ENCODE results near the gene MYOG. TPM values are rescaled to one million over a fixed set of nuclear protein-coding genes. Genes with fewer than 3 reads are reported as not detected.

Gene MYOG
- polyA plus RNA-seq, 3 donors: not detected

DNA sequence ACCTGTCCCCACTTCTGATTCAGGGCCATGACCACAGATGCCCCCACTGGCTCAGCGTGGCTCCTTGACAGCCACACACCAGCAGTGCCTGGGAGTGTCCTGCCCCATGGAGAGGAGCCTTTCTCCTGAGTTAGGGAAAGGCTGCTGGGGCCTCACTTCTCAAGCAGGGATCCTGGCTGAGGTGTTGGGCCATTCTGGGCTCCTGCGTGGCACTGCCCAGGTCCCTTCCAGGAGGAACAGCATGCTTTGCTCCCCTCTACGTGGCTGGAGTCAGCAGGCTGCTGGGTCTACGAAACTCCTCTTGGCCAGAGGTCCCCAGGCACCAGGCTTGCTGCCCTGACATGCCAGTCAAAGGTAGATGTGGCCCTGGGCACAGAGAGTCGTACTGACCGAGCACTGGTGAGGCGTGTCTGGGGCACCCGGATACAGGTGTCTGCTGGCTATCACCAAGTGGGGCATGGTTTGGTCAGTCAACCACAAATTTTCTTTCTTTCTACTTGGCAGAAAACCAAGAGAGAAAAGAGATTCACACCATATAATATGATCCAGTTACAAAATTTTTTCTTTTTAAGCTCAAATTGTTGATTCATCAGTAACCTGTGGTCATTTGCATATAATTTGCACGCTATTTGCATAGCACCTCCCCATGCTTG, 45.9 kb upstream of the MYOG start:
- H3K27me3 Mint-ChIP-seq (ENCODE audit: low read depth in 3 of 3): peaks cover 46 to 70% (median 59%) of the 10 kb centered on the region in 3 donors
- Histone ChIP-seq H3K4me1 (ENCODE audit: control insufficient read depth in 1 of 2, insufficient read depth in 2 of 2, low read length in 2 of 2) (peaks cover 57 to 60% of the 10 kb centered on the region in 2 donors), H2AFZ (ENCODE audit: insufficient read depth, low read depth, low read length, poor library complexity, severe bottlenecking) (no peak overlapping the region), H3K9me3 (replicated peaks in 1 of 2; ENCODE audit: control insufficient read depth in 1 of 2, insufficient read depth in 1 of 2, low read length in 2 of 2) (peaks cover 0 to 9% of the 10 kb centered on the region in 2 donors), H3K9ac (ENCODE audit: insufficient read depth, low read length, poor library complexity, severe bottlenecking) (no peak overlapping the region), H4K20me1 (ENCODE audit: insufficient read depth, low read length) (no peaks in the 10 kb centered on the region), H3K36me3 (replicated peaks in 1 of 2; ENCODE audit: control insufficient read depth in 1 of 2, insufficient read depth in 2 of 2, low read length in 2 of 2) (no peaks in the 10 kb centered on the region), H3K4me3 (replicated peaks in 1 of 3; ENCODE audit: low read depth in 2 of 3, low read length in 3 of 3) (no peak overlapping the region), H3K4me2 (replicated peaks; ENCODE audit: extremely low read depth, low read length, poor library complexity, severe bottlenecking) (no peak overlapping the region), H3K79me2 (ENCODE audit: insufficient read depth, low read length) (no peaks in the 10 kb centered on the region), H3K27ac (ENCODE audit: low read depth in 1 of 2, low read length in 2 of 2) (no peak overlapping the region), H3K27me3 (ENCODE audit: control insufficient read depth in 2 of 2, insufficient read depth in 2 of 2, low read length in 2 of 2) (peaks cover 23 to 53% of the 10 kb centered on the region in 2 donors)
- peaks cover 0 to 7% (median 0%) of the 10 kb centered on the region in 7 donors for H3K9me3 Mint-ChIP-seq
- peaks cover 0 to 7% of the 10 kb centered on the region in 2 donors for H3K36me3 Mint-ChIP-seq
- H3K4me1 Mint-ChIP-seq: peaks cover 56% of the 10 kb centered on the region
- peak overlapping the region in 1 of 2 donors; percentile 49 for H3K4me3 Mint-ChIP-seq
- TF ChIP-seq, protein P1, sequence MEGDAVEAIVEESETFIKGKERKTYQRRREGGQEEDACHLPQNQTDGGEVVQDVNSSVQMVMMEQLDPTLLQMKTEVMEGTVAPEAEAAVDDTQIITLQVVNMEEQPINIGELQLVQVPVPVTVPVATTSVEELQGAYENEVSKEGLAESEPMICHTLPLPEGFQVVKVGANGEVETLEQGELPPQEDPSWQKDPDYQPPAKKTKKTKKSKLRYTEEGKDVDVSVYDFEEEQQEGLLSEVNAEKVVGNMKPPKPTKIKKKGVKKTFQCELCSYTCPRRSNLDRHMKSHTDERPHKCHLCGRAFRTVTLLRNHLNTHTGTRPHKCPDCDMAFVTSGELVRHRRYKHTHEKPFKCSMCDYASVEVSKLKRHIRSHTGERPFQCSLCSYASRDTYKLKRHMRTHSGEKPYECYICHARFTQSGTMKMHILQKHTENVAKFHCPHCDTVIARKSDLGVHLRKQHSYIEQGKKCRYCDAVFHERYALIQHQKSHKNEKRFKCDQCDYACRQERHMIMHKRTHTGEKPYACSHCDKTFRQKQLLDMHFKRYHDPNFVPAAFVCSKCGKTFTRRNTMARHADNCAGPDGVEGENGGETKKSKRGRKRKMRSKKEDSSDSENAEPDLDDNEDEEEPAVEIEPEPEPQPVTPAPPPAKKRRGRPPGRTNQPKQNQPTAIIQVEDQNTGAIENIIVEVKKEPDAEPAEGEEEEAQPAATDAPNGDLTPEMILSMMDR (IDR thresholded peaks at IDR 0.05): no peak
- intact Hi-C loops (cut with micrococcal nuclease): no loop called here
- WGBS (ENCODE audit: insufficient coverage): 92% methylated on average over 7 of the region's 9 CpGs
- no peak overlapping the region for H3K27ac Mint-ChIP-seq
- DNase-seq: no peak

DNA sequence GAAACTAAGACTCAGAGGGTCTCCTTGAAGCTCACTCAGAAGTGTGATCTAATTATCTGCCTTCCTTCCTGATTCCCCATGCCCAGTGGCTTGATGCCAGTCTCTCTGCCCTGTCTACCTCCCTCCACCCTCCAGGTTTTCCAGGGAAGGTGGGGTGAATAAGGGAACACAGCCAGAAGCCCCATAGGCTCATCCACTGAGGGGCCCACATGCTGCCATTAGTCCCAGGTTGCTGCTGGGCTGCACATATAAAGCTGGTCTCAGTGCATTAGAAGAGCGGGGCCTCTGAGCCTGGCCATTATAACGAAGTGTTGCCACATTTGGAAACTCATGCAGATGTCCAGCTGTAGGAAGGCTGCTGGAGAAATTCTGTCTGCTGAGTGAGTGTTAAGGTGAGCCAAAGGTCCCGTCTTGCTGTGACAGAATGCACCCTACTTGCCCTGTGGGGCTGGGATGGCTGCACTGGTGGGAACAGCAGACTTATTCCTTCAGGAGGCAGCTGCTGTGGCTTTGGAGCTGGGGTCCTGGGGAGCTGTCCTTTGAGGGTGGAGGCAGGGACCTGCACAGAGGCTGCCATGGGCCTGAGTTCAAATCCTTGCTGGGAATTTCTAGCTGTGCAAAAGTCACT, 44.7 kb upstream of the MYOG start:
- peaks cover 0 to 9% of the 10 kb centered on the region in 2 donors for H3K9me3 ChIP-seq (replicated peaks in 1 of 2; ENCODE audit: control insufficient read depth in 1 of 2, insufficient read depth in 1 of 2, low read length in 2 of 2)
- peaks cover 58 to 61% of the 10 kb centered on the region in 2 donors for H3K4me1 ChIP-seq (ENCODE audit: control insufficient read depth in 1 of 2, insufficient read depth in 2 of 2, low read length in 2 of 2)
- DNase-seq: no peak
- no peak overlapping the region for H3K4me3 Mint-ChIP-seq
- no peak overlapping the region for H3K4me2 ChIP-seq (replicated peaks; ENCODE audit: extremely low read depth, low read length, poor library complexity, severe bottlenecking)
- H3K79me2 ChIP-seq (ENCODE audit: insufficient read depth, low read length): no peaks in the 10 kb centered on the region
- H3K36me3 ChIP-seq (replicated peaks in 1 of 2; ENCODE audit: control insufficient read depth in 1 of 2, insufficient read depth in 2 of 2, low read length in 2 of 2): no peaks in the 10 kb centered on the region
- peaks cover 43 to 69% (median 61%) of the 10 kb centered on the region in 3 donors for H3K27me3 Mint-ChIP-seq (ENCODE audit: low read depth in 3 of 3)
- H3K4me3 ChIP-seq (replicated peaks in 1 of 3; ENCODE audit: low read depth in 2 of 3, low read length in 3 of 3): no peak overlapping the region
- WGBS (ENCODE audit: insufficient coverage): 100% methylated on average over 3 of the region's 3 CpGs
- H4K20me1 ChIP-seq (ENCODE audit: insufficient read depth, low read length): no peaks in the 10 kb centered on the region
- H3K27me3 ChIP-seq (ENCODE audit: control insufficient read depth in 2 of 2, insufficient read depth in 2 of 2, low read length in 2 of 2): peaks cover 21 to 47% of the 10 kb centered on the region in 2 donors
- no peak overlapping the region for H2AFZ ChIP-seq (ENCODE audit: insufficient read depth, low read depth, low read length, poor library complexity, severe bottlenecking)
- no peak overlapping the region for H3K27ac ChIP-seq (ENCODE audit: low read depth in 1 of 2, low read length in 2 of 2)
- TF ChIP-seq, protein P1 (IDR thresholded peaks at IDR 0.05): no peak
- intact Hi-C loops (cut with micrococcal nuclease): no loop called here
- peaks cover 0 to 7% of the 10 kb centered on the region in 2 donors for H3K36me3 Mint-ChIP-seq
- H3K27ac Mint-ChIP-seq: no peak overlapping the region
- H3K4me1 Mint-ChIP-seq: peaks cover 57% of the 10 kb centered on the region
- H3K9me3 Mint-ChIP-seq: peaks cover 0 to 10% (median 2%) of the 10 kb centered on the region in 7 donors
- H3K9ac ChIP-seq (ENCODE audit: insufficient read depth, low read length, poor library complexity, severe bottlenecking): no peak overlapping the region
